ENCODE data around the gene CYP19A1.
A peak's percentile ranks its signal among the peaks of the same experiment; 100 is the strongest.

CYP19A1 gene

DNA sequence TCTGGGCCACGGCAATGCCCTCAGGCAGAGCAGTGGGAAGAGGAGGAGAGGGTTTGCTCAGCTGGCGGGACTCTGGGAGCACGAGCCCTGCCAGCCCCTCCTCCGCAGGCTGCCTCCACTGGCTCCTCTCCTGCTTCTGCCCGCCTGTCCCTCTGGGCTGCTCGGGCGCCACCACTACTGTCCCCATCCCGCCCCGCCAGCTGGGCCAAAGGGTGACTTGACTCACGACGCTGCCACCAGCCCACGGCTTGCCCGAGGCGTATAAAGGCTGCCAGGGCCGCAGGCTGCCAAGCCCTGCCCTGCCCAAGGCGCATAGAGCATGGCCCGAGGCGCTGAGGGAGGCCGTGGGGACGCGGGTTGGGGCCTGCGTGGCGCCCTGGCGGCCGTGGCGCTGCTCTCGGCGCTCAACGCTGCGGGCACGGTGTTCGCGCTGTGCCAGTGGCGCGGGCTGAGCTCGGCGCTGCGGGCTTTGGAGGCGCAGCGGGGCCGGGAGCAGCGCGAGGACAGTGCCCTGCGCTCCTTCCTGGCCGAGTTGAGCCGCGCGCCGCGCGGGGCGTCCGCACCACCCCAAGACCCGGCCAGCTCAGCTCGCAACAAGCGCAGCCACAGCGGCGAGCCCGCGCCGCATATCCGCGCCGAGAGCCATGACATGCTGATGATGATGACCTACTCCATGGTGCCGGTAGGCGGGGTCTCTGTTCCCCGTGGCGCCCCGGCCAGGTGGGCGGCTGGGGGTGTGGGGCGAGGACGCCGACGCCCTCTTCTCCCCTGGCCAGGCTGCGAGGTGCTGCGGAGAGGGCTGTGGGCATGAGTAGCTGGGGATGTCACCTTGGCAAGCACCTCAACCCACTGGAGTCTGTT lies 3.2 kb upstream of the CYP19A1 start, which contains the start of gene GLDN:
Gene GLDN, plus strand, starts transcription at position 290 of the 861 bp plus-strand sequence. Its CDS starts 30 bp downstream, at position 320.
- peak within 1 kb of the TSS; percentile 17 for H3K4me3 ChIP-seq (ENCODE audit: low read length)
- DNase-seq (ENCODE audit: low read depth): no peak
- TF ChIP-seq, protein P1, sequence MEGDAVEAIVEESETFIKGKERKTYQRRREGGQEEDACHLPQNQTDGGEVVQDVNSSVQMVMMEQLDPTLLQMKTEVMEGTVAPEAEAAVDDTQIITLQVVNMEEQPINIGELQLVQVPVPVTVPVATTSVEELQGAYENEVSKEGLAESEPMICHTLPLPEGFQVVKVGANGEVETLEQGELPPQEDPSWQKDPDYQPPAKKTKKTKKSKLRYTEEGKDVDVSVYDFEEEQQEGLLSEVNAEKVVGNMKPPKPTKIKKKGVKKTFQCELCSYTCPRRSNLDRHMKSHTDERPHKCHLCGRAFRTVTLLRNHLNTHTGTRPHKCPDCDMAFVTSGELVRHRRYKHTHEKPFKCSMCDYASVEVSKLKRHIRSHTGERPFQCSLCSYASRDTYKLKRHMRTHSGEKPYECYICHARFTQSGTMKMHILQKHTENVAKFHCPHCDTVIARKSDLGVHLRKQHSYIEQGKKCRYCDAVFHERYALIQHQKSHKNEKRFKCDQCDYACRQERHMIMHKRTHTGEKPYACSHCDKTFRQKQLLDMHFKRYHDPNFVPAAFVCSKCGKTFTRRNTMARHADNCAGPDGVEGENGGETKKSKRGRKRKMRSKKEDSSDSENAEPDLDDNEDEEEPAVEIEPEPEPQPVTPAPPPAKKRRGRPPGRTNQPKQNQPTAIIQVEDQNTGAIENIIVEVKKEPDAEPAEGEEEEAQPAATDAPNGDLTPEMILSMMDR (conservative IDR thresholded peaks at IDR 0.05; ENCODE audit: low read depth, low read length): no peak

DNA sequence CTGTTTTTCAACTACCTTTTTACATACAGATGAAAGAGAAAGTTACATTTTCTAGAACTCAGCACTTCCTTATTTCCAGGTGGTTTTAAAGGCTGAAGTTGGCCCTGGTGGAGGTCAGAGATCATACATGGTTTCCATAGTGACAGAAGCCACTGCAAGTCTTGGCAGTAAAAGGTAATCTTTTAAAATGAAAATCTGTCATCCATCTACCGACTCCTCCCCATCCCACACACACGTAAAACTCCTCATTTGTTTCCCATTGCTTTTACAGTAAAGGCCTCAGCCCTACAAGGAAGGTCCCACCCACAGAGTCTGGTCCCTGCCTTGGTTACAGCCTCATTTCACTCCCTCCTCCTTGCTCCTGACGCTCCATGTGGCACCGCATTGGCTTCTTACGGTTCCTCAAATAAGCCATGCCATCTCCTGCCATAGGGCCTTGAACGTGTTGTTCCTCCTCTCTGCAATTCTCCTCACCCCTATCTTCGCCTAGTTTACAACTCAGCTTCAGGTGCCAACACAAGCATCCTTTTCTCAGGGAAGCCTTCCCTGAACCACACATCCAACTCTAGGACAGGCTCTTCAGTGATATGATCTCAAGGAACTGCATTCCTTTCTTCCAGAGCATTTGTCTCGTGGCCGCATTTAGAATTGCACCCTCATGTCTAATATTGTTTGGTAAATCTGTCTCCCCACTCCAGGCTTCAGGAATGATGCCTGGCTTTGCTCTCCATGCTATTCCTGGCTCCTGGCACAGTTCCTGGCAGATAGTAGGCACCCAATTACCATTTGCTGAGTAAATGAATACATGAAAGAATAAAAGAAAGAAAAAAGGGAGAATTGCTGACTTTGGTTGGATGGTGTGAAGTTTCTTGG lies 2.6 kb downstream of the CYP19A1 start:
- H3K4me3 ChIP-seq (ENCODE audit: low read length): no peak overlapping the region
- DNase-seq (ENCODE audit: low read depth): no peak
- TF ChIP-seq, protein P1 (conservative IDR thresholded peaks at IDR 0.05; ENCODE audit: low read depth, low read length): peak; percentile 1

DNA sequence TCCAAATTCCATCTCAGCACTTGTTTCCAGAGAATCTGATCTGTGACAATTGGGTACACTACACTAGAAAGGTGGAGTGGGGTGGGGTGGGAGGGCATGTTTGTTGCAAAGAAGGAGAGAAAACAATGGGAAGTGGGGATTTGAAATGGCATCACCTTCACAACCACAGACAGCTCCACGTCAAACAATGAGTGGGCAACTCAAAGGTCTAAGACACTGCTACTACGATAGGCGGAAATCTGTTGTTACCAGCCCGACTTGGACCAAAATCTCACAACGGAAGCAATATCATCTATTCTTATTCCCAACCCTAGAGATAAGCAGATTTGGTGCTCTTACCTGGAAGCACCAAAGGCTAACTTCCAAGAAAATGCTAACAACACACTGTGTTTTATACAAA lies 3.3 kb downstream of the CYP19A1 start:
- TF ChIP-seq, protein P1 (conservative IDR thresholded peaks at IDR 0.05; ENCODE audit: low read depth, low read length): no peak
- DNase-seq (ENCODE audit: low read depth): no peak
- H3K4me3 ChIP-seq (ENCODE audit: low read length): no peak overlapping the region

DNA sequence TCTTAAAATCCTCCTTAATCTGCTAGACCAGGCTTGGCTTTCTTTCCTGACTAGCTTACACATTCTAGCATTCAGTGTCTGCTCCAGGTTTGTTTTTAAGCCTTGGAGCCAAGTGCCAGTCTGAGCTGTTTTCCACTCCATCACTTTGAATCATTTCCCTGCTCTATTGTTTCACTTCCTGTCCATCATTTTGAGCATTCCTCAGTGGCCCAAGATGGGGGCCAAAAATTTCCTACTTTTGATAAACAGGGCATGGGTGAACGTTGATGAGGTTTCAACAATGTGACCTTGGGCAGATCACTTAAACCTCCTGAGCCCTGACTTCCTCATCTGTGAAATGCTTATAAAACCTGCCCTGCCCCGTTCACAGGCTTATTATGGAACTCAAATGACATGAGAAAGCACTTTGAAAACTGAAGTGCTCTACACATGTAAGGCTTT lies 4.4 kb downstream of the CYP19A1 start:
- H3K4me3 ChIP-seq (ENCODE audit: low read length): no peak overlapping the region
- TF ChIP-seq, protein P1 (conservative IDR thresholded peaks at IDR 0.05; ENCODE audit: low read depth, low read length): no peak
- DNase-seq (ENCODE audit: low read depth): peak; percentile 40

DNA sequence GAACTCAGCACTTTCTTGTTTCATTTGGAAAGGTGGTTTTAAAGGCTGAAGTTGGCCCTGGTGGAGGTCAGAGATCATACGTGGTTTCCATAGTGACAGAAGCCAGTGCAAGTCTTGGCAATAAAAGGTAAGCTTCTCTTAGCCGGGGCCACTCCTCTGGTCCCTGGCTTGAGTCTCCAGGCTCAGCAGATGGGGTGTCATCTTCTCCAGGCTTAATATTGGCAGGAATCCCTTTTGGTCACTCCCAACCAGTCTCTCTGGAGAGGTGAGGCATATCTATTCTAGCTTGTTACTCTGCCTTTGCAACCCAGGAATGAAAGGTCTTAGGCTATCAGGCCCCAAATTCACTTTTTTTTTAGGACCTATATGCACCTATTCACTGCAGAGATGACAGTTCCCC lies 4.8 kb downstream of the CYP19A1 start:
- TF ChIP-seq, protein P1 (conservative IDR thresholded peaks at IDR 0.05; ENCODE audit: low read depth, low read length): no peak

DNA sequence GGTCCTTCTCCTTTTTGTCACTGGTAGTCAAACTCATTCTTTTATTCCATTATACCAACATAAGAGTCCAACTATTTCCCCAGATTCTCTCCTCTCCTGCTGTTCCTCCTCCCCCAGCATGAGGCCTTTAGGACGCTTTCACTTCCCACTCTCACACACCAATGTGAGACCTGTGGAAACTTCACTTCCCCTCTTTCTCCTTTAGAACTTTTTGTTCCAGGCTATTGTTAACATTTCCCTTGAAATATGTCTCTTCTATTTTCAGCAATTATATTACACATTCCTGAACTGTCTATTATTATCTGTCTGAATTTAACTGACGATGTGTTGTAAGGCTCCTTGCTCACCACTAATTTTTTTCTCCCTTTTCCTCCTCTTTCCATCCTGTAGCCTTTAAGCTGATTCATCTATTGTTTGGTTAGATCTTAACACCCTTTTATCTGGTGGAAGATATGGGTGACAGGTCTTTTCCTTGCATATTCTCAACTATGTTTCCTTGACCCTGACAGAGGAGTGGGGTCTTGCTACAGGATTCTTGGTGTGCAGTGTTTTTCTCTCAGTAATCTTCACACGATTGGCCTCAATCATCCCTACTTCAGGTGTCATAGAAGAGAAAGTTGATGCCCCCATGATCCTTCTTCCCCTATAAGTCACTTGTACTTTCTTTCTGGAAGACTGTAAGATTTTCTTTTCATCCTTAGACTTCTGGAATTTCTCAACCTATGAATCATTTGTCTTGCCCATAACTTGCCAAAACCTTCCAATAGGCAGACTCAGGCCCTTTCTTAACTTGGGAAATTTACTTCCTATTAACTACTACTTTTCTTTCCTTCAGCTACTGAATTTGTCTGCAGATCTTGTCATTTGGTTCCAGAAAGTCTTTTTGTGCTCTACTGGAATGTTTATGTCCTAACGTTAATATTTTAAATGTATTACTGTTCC lies 5.9 kb downstream of the CYP19A1 start:
- TF ChIP-seq, protein P1 (conservative IDR thresholded peaks at IDR 0.05; ENCODE audit: low read depth, low read length): no peak
- H3K4me3 ChIP-seq (ENCODE audit: low read length): no peak overlapping the region
- DNase-seq (ENCODE audit: low read depth): no peak

More for the DNA sequence above, 4.8 kb downstream of the CYP19A1 start:
- no peak overlapping the region for H3K4me3 ChIP-seq (ENCODE audit: low read length)
- no peak for DNase-seq (ENCODE audit: low read depth)
